Measurements from ENCODE around the gene PCSK1N.

DNA sequence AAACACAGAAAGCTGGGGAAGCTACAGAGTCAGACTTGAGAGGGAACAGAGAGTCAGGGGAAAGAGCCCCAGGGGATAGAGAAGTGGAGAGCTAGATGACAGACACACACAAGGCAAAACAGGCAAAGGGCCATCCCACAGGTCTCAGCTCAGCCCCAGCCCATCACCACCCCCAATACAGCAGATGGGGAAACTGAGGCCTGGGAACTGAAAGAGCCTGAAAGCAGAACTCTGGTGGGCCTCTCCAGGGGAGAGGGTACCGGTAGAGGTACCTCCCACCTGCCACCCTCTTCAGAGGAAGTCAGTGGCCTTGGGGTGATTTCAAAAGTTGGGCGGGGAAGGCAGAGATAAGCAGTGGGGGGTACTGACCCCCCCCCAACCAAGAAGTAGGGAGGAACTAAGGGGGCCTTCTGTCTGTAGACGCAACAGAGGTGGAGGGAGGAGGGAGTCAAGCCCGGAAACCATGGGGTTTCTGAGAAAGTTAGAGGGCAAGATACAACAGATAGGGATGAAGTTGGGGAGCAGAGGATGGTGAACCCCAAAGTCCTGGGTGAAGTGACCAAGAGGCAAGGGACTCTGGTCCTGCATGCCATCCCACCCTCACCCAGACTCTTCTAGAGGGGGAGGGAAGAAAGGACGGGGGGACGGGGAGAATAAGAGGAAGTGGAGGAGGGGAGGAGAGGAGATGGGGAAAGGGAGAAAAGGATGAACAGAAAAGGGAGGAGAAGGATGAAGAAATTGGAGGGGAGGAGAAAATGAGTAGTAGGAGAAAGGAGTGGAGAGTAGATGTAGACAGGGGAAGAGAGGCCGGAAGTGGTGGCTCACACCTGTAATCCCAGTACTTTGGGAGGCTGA lies 45.8 kb downstream of the PCSK1N start:
- TF ChIP-seq TAF1 (IDR thresholded peaks at IDR 0.05; ENCODE audit: low read depth, low read length), result no peak
- TF ChIP-seq POLR2A (IDR thresholded peaks at IDR 0.05; ENCODE audit: low read depth, low read length), result no peak
- TF ChIP-seq POLR2AphosphoS5 (IDR thresholded peaks at IDR 0.05; ENCODE audit: low read depth, low read length), result no peak
- no peak for TF ChIP-seq POU2F2 (IDR thresholded peaks at IDR 0.05; ENCODE audit: low read depth, low read length)
- TF ChIP-seq PAX5 (IDR thresholded peaks at IDR 0.05; ENCODE audit: insufficient read depth, low read length, severe bottlenecking), result no peak
- no peak for TF ChIP-seq SPI1 (IDR thresholded peaks at IDR 0.05; ENCODE audit: low read depth, low read length)

Data from GM12891 (cell line).